ENCODE results near the gene MCC. TPM values are rescaled to one million over a fixed set of nuclear protein-coding genes. Genes with fewer than 3 reads are reported as not detected.
A peak's percentile ranks its signal among the peaks of the same experiment; 100 is the strongest.

MCC gene
- total and polyA plus RNA-seq, 4 donors: 9.0 to 47.3 (median 14.7) TPM

DNA sequence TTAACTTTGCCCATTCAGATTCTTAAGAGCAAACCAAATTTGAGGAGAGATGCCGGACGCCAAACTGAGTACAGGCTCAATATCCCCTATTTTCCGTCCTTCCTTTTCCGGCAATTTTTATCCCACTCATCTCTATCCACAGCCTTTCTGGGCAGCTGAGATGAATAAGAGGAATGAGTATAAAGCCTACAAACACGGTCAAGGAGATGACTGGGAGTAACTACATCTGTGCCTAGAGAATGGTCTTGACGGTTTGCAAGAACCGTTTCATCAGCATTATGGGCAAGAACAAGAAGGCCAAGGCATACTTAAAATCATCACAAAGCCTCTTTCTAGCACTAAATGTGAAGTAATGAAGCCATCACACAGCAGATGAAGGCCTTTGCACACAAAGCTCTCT, 284.3 kb downstream of the MCC start:
- Histone ChIP-seq H3K9me3 (ENCODE audit: control insufficient read depth in 4 of 4, low read length in 3 of 4) (no peaks in the 10 kb centered on the region), H3K9ac (ENCODE audit: low read depth in 1 of 2, low read length in 2 of 2) (peak overlapping the region; percentile 75 to 89), H3K4me3 (ENCODE audit: low read depth in 1 of 3, low read length in 3 of 3) (peak overlapping the region; percentile 34 to 73 (median 64)), H3K27ac (ENCODE audit: low read depth in 1 of 2, low read length in 2 of 2) (peak overlapping the region; percentile 84 to 90), H3K36me3 (ENCODE audit: control insufficient read depth in 4 of 4, insufficient read depth in 3 of 4, low read depth in 1 of 4, low read length in 3 of 4) (no peaks in the 10 kb centered on the region), H3K27me3 (ENCODE audit: control insufficient read depth in 4 of 4, insufficient read depth in 4 of 4, low read length in 3 of 4) (no peaks in the 10 kb centered on the region), H3K4me1 (ENCODE audit: control insufficient read depth in 4 of 4, insufficient read depth in 4 of 4, low read length in 3 of 4) (peaks cover 3 to 51% (median 35%) of the 10 kb centered on the region in 4 donors)
- no peak for DNase-seq (ENCODE audit: low spot score)
- no peak for TF ChIP-seq GABPA (IDR thresholded peaks at IDR 0.05 in 1 of 2, conservative IDR thresholded peaks at IDR 0.05 in 1 of 2)
- no peak for TF ChIP-seq EGR1 (IDR thresholded peaks at IDR 0.05; ENCODE audit: low read depth in 2 of 2)
- TF ChIP-seq SP1 (IDR thresholded peaks at IDR 0.05): no peak
- TF ChIP-seq, protein P1, sequence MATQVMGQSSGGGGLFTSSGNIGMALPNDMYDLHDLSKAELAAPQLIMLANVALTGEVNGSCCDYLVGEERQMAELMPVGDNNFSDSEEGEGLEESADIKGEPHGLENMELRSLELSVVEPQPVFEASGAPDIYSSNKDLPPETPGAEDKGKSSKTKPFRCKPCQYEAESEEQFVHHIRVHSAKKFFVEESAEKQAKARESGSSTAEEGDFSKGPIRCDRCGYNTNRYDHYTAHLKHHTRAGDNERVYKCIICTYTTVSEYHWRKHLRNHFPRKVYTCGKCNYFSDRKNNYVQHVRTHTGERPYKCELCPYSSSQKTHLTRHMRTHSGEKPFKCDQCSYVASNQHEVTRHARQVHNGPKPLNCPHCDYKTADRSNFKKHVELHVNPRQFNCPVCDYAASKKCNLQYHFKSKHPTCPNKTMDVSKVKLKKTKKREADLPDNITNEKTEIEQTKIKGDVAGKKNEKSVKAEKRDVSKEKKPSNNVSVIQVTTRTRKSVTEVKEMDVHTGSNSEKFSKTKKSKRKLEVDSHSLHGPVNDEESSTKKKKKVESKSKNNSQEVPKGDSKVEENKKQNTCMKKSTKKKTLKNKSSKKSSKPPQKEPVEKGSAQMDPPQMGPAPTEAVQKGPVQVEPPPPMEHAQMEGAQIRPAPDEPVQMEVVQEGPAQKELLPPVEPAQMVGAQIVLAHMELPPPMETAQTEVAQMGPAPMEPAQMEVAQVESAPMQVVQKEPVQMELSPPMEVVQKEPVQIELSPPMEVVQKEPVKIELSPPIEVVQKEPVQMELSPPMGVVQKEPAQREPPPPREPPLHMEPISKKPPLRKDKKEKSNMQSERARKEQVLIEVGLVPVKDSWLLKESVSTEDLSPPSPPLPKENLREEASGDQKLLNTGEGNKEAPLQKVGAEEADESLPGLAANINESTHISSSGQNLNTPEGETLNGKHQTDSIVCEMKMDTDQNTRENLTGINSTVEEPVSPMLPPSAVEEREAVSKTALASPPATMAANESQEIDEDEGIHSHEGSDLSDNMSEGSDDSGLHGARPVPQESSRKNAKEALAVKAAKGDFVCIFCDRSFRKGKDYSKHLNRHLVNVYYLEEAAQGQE (IDR thresholded peaks at IDR 0.05): no peak
- TF ChIP-seq, protein P2, sequence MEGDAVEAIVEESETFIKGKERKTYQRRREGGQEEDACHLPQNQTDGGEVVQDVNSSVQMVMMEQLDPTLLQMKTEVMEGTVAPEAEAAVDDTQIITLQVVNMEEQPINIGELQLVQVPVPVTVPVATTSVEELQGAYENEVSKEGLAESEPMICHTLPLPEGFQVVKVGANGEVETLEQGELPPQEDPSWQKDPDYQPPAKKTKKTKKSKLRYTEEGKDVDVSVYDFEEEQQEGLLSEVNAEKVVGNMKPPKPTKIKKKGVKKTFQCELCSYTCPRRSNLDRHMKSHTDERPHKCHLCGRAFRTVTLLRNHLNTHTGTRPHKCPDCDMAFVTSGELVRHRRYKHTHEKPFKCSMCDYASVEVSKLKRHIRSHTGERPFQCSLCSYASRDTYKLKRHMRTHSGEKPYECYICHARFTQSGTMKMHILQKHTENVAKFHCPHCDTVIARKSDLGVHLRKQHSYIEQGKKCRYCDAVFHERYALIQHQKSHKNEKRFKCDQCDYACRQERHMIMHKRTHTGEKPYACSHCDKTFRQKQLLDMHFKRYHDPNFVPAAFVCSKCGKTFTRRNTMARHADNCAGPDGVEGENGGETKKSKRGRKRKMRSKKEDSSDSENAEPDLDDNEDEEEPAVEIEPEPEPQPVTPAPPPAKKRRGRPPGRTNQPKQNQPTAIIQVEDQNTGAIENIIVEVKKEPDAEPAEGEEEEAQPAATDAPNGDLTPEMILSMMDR (IDR thresholded peaks at IDR 0.05; ENCODE audit: low read depth, low read length, missing input control): no peak
- TF ChIP-seq, protein P3, sequence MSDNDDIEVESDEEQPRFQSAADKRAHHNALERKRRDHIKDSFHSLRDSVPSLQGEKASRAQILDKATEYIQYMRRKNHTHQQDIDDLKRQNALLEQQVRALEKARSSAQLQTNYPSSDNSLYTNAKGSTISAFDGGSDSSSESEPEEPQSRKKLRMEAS (IDR thresholded peaks at IDR 0.05): no peak
- TF ChIP-seq, protein P4, sequence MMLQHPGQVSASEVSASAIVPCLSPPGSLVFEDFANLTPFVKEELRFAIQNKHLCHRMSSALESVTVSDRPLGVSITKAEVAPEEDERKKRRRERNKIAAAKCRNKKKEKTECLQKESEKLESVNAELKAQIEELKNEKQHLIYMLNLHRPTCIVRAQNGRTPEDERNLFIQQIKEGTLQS (IDR thresholded peaks at IDR 0.05): no peak
- no peak for TF ChIP-seq RAD21 (IDR thresholded peaks at IDR 0.05)
- no peak for TF ChIP-seq HNF4G (IDR thresholded peaks at IDR 0.05)
- TF ChIP-seq TAF1 (conservative IDR thresholded peaks at IDR 0.05): no peak
- TF ChIP-seq FOXA1 (IDR thresholded peaks at IDR 0.05): no peak
- whole genome bisulfite sequencing: 54% methylated on average over 7 of the region's 7 CpGs

DNA sequence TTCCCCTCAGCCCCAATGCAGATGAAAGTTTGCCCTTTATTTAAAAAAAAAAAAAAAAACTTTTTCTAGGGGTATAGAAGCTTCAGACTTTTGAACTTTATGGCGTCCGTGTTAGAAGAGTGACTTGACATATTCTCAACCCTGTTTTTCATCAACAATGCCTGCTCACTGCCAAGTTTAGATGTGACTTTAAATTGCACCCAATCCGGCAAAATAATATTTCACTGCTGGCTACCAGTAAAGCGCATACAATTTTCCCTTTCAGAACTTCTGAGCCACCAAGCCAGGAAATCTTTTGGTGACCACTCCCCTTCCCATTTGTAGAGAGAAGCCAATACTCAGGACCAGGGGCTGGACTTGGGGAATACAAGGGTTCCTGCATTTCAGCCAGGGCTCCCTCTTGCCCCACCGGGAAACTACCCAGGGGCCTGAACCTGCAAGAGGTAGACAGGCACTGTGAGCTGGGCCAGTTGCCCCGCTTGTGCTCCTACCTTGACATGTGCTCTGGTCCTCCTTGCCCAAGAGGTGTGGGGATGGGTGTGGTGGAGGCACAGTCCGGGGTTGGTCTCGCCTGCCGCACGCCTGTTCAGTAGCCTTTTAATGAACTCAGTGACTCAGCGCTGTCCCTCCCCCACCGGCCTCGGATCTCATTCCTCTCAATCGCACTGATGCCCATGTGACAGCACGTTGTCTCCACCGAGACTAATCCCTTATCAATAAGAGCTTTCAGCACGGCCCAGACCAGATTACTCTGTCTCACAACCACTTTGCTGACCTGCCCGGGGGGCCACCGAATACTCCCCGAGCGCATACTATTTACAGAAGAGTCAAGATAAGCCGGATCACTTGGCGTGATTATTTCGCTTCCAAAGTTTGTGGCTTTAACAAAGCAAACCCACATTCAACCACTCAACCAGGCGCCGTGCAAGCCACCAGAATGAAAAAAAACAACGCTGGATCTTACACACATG, 285.2 kb downstream of the MCC start:
- Histone ChIP-seq H3K9me3 (ENCODE audit: control insufficient read depth in 4 of 4, low read length in 3 of 4) (no peaks in the 10 kb centered on the region), H3K27ac (ENCODE audit: low read depth in 1 of 2, low read length in 2 of 2) (peak overlapping the region; percentile 84 to 90), H3K4me3 (ENCODE audit: low read depth in 1 of 3, low read length in 3 of 3) (peak overlapping the region; percentile 43 to 73 (median 64)), H3K36me3 (ENCODE audit: control insufficient read depth in 4 of 4, insufficient read depth in 3 of 4, low read depth in 1 of 4, low read length in 3 of 4) (no peaks in the 10 kb centered on the region), H3K4me1 (ENCODE audit: control insufficient read depth in 4 of 4, insufficient read depth in 4 of 4, low read length in 3 of 4) (peaks cover 3 to 51% (median 36%) of the 10 kb centered on the region in 4 donors), H3K9ac (ENCODE audit: low read depth in 1 of 2, low read length in 2 of 2) (peak overlapping the region; percentile 26 to 89), H3K27me3 (ENCODE audit: control insufficient read depth in 4 of 4, insufficient read depth in 4 of 4, low read length in 3 of 4) (no peaks in the 10 kb centered on the region)
- 23% methylated on average over 27 of the region's 27 CpGs for WGBS
- peak; percentile 68 for DNase-seq (ENCODE audit: low spot score)
- TF ChIP-seq SP1 (IDR thresholded peaks at IDR 0.05) (peak; percentile 88), RXRA (IDR thresholded peaks at IDR 0.05) (peak; percentile 98), FOXA1 (IDR thresholded peaks at IDR 0.05) (peak; percentile 63), HNF4A (conservative IDR thresholded peaks at IDR 0.05) (peak; percentile 74 to 88), HNF4G (IDR thresholded peaks at IDR 0.05) (no peak), TAF1 (conservative IDR thresholded peaks at IDR 0.05) (peak; percentile 83), GABPA (IDR thresholded peaks at IDR 0.05 in 1 of 2, conservative IDR thresholded peaks at IDR 0.05 in 1 of 2) (no peak), YY1 (IDR thresholded peaks at IDR 0.05) (peak; percentile 65), RAD21 (IDR thresholded peaks at IDR 0.05) (peak; percentile 45 to 68)
- TF ChIP-seq, protein P3 (IDR thresholded peaks at IDR 0.05): peak; percentile 95
- TF ChIP-seq, protein P1 (IDR thresholded peaks at IDR 0.05): peak; percentile 75
- TF ChIP-seq, protein P4 (IDR thresholded peaks at IDR 0.05): peak; percentile 94
- TF ChIP-seq, protein P2 (IDR thresholded peaks at IDR 0.05; ENCODE audit: low read depth, low read length, missing input control): no peak

Measured in liver (tissue), 9 donors.